ENCODE measurements around the gene AKNA.

AKNA gene

DNA sequence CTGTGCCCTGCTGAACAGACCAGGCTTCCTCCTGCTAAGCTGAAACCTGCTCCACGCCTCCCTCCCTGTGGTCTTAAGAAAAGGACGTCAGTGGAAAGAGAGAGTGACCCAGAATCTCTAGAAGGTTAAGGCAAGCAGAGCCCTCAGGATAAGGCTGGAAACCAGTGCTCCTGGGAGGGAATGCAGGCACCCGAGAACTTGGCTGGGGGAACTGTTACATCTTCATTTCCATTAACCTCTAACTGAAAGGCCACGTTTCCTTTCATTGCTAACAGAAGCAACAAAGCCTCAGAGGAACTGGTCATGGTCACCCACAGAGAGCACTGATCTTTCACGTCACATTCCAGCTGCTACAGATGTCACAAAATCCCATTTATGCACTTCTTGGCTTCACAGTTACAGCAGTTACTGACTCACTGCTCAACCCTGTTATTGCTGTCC lies 26.1 kb upstream of the AKNA start:
- DNase-seq, result no peak

DNA sequence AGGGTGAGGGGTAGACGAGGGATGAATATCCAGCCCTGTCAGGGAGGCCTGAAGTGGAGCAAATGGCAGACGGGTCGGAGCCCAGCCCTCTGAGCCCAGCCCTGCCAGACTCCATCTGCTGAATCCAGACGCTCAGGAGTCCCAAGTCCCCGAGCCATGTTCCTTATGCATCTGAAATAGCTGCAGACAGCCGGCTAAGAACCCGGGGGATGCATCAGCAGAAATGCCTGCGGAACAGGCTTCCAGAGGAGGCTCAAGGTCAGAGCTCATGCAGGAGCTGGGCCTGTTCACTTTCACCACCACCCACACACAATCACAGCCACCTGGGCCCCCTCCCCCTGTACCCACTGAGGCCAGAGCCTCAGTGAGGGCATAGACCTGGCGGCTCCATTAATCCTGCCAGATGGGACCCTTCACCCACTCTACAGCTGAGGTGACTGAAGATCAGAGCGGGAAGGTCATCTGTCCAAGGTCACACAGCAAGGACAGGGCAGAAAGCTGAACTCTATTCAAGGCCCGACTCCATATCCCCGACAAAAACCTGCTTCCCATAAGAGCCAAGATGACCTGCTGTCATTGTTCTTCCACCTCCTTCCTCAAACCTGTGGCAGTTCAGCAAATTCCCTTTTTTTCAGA lies 24.4 kb upstream of the AKNA start:
- no peak for DNase-seq

DNA sequence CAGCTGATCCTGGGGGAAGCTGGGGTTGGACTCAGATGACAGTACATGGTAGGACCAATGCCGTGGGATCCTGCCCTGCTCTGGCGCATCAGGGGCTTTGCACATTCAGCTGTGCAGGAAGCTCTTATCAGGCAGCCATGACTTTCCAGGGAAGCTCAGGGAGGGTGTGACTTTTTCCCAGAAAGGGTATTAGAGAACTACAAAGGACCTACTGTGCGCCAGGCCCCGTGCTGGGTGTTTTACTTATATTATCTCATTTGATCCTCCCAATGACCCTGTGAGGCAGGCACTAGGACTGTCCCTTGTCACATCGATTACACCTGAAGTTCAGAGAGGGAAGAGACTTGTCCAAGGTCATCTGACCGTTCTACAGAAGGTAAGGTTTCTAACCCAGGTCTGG lies 23.7 kb upstream of the AKNA start:
- no peak for DNase-seq

DNA sequence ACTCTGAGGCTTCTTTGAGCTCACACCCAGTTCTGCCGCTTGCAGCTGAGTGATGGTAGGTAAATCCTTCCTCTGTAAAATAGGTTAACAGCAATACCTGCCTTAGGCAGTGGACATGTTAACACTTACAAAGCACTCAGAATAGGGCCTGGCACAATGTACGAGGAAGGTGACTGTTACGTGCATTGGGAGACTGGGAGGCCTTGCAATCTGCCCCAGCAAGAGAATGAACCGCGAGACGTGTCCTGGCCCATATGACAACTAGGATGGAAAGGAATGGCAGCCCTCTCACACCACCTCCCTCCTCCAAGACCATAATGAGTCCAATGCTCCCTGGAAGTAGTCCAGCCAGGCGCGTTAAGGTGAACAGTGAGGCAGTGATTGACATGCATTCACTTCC lies 23.1 kb upstream of the AKNA start:
- no peak for DNase-seq

GRCh38 chr9:114409842-114410241 lies 22.1 kb upstream of the AKNA start:
- DNase-seq, result no peak

DNA sequence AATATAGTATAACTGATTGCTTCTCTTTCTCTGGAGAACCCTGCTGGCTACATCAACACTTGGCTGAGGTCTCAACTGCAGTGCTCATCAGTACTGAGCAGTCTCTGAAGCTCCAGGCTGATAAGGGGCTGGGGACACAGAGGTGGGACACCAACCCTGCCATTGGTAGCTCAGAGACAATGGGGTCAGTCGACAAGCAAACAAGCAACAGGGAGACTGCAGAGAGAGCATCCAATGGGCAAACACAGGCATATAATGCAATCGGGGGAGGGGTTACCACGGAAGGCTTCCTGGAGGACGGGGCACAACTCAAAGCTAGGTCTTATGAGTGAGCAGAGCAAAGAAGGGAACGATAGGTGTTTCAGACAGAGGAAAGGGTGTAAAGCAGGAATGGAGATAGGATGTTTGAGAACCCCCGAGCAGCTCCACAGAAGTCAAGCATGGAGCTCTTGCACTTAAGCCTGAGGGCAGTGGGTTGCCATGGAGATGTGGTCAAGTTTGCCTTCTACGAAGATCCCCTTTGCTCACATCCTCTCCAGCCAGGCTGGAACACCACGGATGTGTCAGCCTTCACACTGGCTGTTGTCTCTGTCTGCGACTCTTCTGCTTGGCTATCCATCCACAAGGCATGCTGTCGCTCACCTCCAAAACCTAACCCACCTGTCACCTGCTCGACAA lies 21.5 kb upstream of the AKNA start:
- DNase-seq, result no peak

DNA sequence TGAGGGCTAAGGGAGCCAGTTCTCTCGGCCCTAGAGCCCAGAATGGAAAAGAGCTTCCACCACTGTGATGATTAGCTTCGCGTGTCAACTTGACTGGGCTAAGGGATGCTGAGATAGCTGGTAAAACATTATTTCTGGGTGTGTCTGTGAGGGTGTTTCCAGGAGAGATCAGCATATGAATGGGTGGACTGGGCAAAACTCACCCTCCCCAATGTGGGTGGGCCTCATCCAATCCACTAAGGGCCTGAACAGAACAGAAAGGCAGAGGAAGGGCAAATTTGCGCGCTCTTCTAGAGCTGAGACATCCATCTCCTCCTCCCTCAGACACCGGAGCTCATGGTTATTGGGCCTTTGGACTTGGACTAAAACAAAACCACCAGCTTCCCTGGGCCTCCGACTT lies 20.9 kb upstream of the AKNA start:
- DNase-seq, result no peak

DNA sequence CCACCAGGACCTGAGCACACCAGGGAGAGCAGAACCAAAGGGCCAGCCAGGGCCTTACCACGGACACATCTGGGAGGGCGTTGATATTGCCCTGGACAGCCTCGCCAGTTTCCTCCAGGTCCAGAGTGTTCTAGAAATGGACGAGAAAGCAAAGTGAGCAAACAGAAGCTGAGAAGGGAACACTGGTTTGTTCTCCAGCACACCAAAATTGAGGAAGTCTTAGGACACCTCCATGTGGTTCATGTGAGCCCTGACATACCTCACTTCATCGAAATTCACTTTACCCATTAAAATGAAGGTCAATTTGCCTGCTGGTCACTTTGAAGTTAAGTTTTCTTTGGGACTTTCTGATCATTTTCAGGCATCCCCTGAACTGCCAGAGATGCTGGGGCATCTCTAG lies 20.1 kb upstream of the AKNA start:
- no peak for DNase-seq

- DNase-seq, result no peak
Measured at GRCh38 chr9:114406441-114406840, 18.7 kb upstream of the AKNA start.

DNA sequence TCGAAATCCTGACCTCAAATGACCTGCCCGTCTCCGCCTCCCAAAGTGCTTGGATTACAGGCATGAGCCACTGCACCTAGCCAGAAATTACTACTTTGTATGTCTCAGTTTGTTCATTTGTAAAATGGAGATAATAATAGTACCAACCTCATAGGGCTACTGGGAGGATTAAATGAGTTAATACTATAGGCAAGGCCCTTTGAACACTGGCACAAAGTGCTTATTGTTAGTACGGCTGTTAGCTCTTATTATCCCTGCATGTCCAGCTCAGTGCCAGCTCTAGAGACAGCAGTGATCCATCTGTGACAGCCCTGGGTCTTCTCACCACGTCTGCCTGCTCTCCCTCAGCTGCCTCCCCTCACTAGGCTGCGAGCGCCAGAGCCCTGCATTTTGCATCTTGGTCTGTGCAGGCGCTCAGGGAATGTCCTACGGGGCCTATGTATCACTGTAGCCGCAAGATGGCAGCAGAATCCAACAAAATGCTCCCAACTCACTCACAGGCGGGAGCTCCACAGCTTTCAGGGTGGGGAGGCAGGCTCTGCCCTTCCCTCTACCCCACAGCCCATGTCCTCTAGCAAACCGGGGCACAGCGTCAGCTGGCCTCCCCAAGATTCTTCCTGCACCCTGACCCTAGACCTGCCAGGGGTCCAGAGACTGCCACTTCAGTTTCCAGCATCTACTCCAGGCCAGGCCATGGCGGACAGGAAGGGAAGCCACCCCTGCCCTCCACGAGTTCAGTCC lies 17.7 kb upstream of the AKNA start:
- DNase-seq, result peak; percentile 79

DNA sequence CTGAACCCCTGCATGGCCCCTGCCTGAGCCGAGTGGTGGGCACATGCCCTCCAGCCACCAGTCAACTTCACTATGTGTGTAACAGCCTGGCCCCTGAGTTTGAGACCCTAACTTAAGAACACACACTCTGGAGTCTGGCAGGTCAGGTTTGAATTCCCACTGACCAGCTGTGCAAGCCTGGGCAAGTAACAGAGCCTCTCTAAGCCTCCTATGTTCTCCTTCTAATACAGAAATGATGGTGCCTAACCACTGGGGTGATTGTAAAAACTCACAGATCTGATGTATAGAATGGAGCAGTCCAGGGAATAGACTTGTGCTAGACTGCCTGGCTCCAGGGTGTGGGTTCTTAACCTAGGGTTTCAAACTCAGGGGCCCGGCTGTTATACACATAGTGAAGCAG lies 16.7 kb upstream of the AKNA start:
- DNase-seq, result no peak

DNA sequence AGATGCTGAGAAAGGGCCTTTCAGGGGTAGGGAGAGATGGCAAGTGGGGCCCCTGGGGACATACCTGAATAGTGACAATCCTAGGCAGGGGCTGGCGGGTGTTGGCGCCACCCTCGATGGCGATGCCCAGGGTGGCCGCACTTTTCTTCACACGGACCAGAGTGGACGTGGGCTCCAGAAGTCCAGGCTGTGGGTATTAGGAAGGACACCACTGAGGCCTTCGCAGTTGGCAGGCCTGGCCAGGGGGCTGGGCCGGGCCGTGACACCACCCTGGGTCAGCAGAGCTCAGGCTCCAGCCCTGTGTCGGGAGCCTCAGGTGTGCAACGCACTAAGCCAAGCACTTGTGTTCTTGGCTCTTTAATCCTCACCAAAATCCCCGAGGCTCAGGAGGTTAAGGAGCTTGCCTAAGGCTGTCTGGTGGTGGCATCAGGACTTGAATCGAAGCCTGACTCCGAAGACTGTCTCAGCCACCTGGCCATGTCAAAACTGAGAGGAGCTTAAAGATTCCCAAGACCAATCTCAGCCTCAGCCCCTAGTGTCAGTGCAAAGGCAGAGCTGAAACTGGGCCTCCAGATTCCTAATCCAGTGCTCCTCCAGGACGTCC lies 15.5 kb upstream of the AKNA start:
- DNase-seq, result no peak

DNA sequence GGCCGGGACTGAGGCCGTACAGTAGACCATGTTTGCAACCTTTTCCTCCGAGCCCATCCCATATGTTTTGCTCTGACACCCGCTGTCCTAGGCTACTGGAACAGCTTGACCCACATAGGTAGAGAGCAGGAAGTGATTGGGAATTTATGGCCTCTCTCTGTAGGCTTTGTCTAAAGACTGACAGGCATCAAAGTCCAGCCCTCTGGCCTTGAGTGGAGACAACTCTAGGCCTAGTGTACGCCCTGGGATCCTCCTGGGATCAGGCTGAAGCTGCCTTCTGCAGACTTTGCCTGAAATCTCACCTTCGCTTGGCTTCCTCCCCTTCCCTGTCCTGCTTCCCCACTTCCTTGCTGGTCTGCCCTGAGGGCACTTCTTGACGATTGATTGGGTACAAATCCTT lies 13.6 kb upstream of the AKNA start:
- DNase-seq, result no peak

DNA sequence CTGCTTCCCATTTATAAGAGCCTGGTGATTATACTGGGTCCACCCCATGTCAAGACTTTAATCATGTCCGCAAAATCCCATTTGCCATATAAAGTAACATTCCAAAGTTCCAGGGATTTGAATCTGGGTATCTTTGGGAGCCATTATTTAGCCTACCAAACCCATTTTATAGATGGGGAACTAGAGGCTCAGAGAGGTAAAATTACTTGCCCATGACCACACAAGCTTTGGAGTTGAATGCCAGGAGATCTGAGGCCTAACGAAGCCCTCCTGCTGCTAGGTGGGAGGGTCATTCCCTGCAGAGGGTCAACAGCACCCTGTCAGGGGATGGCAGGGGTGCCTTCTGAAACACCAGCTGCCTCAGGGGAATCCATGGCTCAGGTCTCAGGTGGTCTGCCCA lies 13.0 kb upstream of the AKNA start:
- no peak for DNase-seq

- no peak for DNase-seq
Measured at GRCh38 chr9:114400219-114400618, 12.4 kb upstream of the AKNA start.

DNA sequence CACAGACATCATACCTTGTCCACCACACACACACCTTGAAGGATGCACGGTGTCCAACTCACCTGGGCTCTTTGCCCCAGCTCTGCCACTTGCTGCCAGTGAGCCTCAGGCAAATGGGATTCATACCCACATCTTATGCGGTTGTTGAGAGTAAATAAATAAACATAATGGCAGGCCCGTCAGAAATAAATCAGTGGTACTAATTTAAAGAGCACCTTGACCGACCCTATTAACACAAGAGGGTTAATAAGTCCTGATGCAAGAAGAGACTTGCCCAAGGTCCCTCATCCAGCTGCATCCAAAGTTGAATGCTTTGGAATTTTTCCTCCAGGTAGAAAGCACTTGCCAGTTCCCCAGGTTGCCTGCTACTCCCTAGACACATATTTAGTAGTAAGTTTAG lies 11.6 kb upstream of the AKNA start:
- DNase-seq, result no peak

DNA sequence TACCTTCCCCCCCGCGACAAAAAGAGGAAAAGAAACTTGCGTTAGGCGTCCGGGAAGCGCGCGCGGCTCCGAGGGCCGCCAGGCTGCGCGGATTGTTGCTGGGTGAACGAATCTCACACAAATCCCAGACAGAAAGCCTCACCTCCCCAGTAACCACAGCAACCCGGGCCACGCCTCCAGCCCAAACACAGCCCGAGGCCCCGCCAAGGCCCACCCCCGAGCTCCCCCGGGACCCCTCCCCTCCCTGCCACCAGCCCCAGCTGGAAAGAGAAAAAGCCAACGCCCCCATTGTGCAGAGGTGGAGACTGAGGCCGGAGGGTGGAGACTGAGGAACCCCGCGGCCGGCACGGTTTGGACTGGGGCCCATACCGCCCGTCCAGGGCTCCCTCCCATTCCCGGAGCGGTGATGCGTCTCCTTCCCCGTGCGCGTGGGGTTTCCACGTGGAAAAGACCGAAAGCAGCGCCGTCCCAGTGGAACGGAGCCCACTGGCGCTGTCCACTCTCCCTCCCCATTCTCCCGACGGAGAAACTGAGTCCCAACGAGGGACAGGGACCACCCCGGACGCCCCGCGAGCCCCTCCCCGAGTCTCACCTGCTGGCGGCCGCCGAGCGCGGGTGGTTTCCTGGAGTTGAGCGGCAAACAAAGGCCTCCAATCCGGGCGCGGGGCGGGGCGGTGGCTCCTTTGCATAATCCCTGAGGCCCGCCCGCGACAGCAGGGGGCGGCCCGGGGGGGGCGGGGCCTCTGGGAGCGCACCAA lies 10.2 kb upstream of the AKNA start:
- DNase-seq, result peak; percentile 97

DNA sequence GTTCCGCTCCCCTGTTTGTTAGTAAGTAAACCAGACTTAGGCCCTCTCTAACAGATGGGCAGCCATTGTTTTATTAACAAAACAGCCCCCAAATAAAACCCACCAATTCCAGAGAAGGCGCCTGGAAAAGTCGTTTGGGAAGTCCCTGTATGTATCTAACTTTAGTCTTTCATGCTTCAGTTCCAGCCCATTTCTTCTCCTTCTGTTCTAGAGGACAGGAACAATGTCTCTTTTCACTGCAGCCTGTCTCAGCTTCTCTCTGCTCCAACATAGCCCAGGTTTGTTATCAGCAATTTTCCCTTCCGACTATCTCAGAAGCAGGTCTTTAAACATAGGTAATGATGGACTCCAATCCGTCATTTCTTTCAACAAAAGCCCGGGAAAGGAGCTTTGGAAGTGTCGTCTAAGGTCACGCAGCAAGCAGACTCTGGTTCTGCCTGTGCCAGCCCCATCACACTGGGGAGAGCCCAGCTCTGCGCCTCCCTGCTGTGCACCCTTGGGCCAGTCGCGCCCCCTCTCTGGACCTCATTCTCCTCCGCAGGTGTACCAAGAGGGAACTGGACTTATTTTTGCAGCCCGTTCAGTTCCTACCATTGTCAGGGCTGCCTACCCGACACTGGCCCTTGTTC lies 9.6 kb upstream of the AKNA start:
- DNase-seq, result no peak

DNA sequence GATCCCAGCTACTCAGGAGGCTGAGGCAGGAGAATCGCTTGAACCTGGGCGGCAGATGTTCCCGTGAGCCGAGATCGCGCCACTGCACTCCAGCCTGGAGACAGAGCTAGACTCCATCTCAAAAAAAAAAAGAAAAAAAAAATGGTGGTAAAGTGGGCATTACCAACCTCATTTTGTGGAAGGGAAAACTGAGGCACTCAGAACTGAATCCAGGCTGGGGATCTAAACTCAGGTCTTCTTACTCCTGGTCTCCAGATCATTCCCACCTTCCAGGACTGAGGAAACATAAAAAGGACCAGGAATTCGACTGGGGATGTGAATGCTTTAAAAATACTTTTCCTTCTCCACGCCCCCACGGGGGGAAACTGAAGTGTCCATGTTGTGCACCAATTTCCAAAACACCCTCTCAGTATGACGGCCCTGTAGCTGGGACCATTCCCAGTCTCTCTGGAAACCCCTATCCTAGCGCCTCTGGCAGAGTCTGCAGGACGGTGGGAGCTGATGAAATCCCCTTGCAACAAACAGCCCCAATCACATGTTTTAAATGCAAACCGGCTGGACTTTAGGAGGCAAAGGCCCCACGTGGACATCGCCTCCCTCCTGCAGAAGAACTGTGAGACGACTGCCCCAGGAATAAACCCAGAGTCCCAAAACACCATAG lies 8.9 kb upstream of the AKNA start:
- DNase-seq, result no peak

DNA sequence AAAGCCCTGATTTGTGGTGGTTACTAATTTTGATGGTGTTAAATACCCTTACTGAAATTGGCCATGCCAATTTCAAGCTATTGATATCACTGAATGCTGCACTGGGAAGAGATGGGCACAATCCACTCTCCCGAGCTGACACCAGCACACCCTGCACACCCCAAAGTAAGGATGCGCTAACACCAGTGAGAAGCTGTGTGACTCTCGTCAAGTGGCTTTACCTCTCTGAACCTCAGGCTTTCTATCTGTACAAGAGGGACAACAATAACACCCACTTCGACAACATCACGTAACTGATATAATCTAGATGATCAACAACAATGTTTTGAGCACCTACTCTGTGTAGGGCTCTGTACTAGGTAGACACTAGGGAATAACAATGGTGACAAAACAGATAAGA lies 8.0 kb upstream of the AKNA start:
- no peak for DNase-seq

- no peak for DNase-seq
Measured at GRCh38 chr9:114395334-114395617, 7.5 kb upstream of the AKNA start.

All from activated CD4-positive, alpha-beta T cell treated with anti-CD3 and anti-CD28 coated beads, Interleukin-2, amount 50 U/mL, for 1 hour (primary cell).